ENCODE results near the gene EPB41L2.

EPB41L2 gene

DNA sequence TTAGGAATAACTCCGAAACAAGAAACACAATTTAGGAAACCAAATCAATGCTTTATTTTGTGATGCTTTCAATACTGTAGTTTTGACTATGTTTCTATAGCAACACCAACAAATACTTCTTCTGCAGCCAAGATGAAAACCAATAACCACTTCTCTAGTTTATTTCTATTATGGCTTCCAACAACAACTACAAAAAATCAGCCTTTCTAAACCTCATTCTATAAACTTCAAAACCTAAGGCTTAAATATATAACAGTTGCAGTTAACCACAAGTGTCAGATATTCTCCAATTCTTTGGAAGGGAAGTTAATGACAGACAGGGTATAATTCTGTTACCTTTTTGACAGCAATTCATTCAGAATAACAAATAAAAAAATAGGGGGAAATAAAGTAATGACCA lies 80.9 kb downstream of the EPB41L2 start:
- no peak for TF ChIP-seq CTCF (IDR thresholded peaks at IDR 0.05; ENCODE audit: low read depth, low read length, missing control alignments)
- DNase-seq, result no peak
- Histone ChIP-seq H3K4me3 (ENCODE audit: low read depth, low read length) (no peak overlapping the region), H3K27me3 (replicated peaks) (no peaks in the 10 kb centered on the region), H3K36me3 (replicated peaks) (no peaks in the 10 kb centered on the region), H3K27ac (no peak overlapping the region)
- in situ Hi-C loops (cut with HindIII; ENCODE audit: low pct_ligation_motif_present, low sequenced_read_pairs), result no loop called here

- in situ Hi-C loops (cut with HindIII; ENCODE audit: low pct_ligation_motif_present, low sequenced_read_pairs), result no loop called here
- Histone ChIP-seq H3K4me3 (ENCODE audit: low read depth, low read length) (no peak overlapping the region), H3K27me3 (replicated peaks) (no peaks in the 10 kb centered on the region), H3K36me3 (replicated peaks) (no peaks in the 10 kb centered on the region), H3K27ac (no peak overlapping the region)
- no peak for DNase-seq
- no peak for TF ChIP-seq CTCF (IDR thresholded peaks at IDR 0.05; ENCODE audit: low read depth, low read length, missing control alignments)
Measured at GRCh38 chr6:130981409-130981808, 81.6 kb downstream of the EPB41L2 start.

DNA sequence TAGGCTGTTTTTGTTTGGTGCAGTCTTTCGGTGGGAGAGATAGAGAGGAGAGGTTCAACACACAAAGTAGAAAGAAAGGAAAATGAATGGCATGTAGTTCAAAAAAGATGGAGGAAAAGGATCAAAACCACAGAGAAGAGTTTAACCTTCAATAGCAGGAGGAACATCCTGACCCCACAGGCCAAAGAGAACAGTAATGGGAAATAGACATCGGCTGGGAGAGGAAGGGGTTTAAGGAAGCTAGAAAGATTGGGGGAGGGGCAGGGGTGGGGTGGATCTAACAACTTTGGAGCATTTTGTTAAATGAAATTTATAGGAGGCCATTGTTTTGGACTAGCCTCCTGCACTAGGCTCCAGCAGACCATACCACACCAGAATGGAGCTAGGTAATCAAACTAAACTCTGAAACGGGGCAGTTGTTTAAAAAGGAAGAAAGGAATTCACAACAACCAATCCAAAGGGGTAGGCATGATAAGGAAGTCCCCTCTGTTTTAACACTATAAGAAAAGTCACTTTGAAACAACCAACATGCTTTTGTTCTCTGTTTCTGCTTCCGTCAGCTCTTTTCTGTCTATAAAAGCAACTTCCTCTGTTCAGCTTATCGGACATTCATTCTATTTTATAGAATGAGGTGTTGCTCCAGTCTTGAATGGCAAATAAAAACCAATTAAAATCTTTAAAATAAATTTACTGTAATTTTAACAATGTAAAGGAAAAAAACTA lies 82.6 kb downstream of the EPB41L2 start:
- no peaks in the 10 kb centered on the region for H3K36me3 ChIP-seq (replicated peaks)
- H3K4me3 ChIP-seq (ENCODE audit: low read depth, low read length), result no peak overlapping the region
- no peak overlapping the region for H3K27ac ChIP-seq
- no peak for TF ChIP-seq CTCF (IDR thresholded peaks at IDR 0.05; ENCODE audit: low read depth, low read length, missing control alignments)
- H3K27me3 ChIP-seq (replicated peaks), result no peaks in the 10 kb centered on the region
- no peak for DNase-seq
- in situ Hi-C loops (cut with HindIII; ENCODE audit: low pct_ligation_motif_present, low sequenced_read_pairs), result no loop called here

DNA sequence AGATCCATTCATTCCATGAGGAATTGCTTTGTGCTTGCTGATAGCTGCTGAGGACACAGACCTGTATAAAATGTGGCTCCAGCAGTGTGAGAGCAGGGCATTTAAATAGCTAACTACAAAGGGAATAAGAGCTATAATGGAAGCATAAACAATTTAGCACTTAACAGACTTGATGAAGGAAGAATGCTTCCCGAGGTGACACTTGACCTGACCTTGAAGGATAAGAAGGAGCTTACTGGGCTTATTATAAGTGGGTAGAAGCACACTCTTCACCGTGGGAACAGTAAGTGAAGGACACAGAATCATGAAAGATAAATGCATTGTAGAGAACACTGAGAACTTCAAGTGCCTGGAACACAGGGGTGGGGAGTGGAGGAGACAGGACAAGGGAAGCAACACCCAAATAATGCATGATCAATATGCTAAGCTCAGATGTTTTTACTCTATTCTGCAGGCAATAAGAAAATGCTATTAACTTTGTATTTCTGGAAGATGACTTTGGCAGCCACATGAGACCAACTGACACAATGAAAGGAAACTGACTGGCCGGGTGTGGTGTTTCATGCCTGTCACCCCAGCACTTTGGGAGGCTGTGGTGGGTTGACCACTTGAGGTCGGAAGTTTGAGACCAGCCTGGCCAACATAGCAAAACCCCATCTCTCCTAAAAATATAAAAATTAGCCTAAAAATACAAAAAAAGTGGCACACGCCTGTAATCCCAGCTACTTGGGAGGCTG lies 84.2 kb downstream of the EPB41L2 start:
- no peaks in the 10 kb centered on the region for H3K27me3 ChIP-seq (replicated peaks)
- no peak for DNase-seq
- in situ Hi-C loops (cut with HindIII; ENCODE audit: low pct_ligation_motif_present, low sequenced_read_pairs), result no loop called here
- no peaks in the 10 kb centered on the region for H3K36me3 ChIP-seq (replicated peaks)
- TF ChIP-seq CTCF (IDR thresholded peaks at IDR 0.05; ENCODE audit: low read depth, low read length, missing control alignments), result no peak
- no peak overlapping the region for H3K4me3 ChIP-seq (ENCODE audit: low read depth, low read length)
- H3K27ac ChIP-seq, result no peak overlapping the region

DNA sequence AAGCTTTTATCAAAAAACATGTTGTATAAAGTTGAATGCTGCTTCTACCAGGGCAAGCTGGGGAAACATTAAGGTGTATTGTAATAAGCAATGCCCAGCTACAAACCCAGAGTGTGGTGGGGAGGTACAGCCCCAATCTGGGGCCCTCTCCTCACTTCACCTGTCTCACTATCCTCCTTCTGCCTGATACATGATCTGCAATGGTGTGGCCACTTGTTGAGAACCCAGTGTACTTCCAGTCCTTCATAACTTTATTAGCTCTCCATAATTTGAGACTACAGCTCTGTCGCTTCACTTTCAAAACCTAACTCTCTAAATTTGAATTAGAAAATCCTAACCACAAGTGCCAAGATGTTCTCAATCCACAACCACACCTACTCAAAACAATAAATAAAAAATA lies 84.9 kb downstream of the EPB41L2 start:
- TF ChIP-seq CTCF (IDR thresholded peaks at IDR 0.05; ENCODE audit: low read depth, low read length, missing control alignments), result no peak
- no peak overlapping the region for H3K27ac ChIP-seq
- in situ Hi-C loops (cut with HindIII; ENCODE audit: low pct_ligation_motif_present, low sequenced_read_pairs), result no loop called here
- H3K4me3 ChIP-seq (ENCODE audit: low read depth, low read length), result no peak overlapping the region
- H3K36me3 ChIP-seq (replicated peaks), result no peaks in the 10 kb centered on the region
- H3K27me3 ChIP-seq (replicated peaks), result no peaks in the 10 kb centered on the region
- DNase-seq, result no peak

All from brain microvascular endothelial cell (primary cell).